SU-DHL-6 (cell line): Measurements from ENCODE around the gene SIGLEC9.

Source experiments
- H2AFZ ChIP-seq: fragments of 200-600 bp; sonication (generic); 2 replicates; pipeline ENCODE4 v1.6.1; 2014; ENCODE audit warnings: low read depth, mild to moderate bottlenecking, moderate library complexity, mixed read lengths, antibody characterized with exemption, low read length; ENCODE audit not compliant: severe bottlenecking
- H3F3A ChIP-seq: fragments of 200-600 bp; shearing (Covaris generic); 2 replicates; pipeline ENCODE4 v1.6.0; 2016; ENCODE audit warnings: antibody characterized with exemption, mild to moderate bottlenecking; ENCODE audit not compliant: insufficient read depth
- H3K27ac ChIP-seq: fragments of 200-600 bp; sonication (generic); 2 replicates; pipeline ENCODE4 v1.5.1; 2016; ENCODE audit warnings: low read depth, mild to moderate bottlenecking, low read length, moderate library complexity, mixed read lengths
- H3K27me3 ChIP-seq: fragments of 200-600 bp; sonication (generic), shearing (Covaris generic); 2 replicates; pipeline ENCODE4 v1.6.0; 2014; ENCODE audit warnings: mild to moderate bottlenecking, low read length
- H3K36me3 ChIP-seq: fragments of 200-600 bp; sonication (generic); 2 replicates; pipeline ENCODE4 v1.6.1; 2014; ENCODE audit warnings: mild to moderate bottlenecking, low read length, mixed read lengths
- H3K4me2 ChIP-seq: fragments of 300-600, 200-600 bp; shearing (Covaris generic), sonication (generic); 2 replicates; pipeline ENCODE4 v1.6.0; 2014; ENCODE audit warnings: low read length, low read depth, mild to moderate bottlenecking; ENCODE audit not compliant: poor library complexity, severe bottlenecking
- H3K4me3 ChIP-seq: fragments of 200-600 bp; sonication (generic); 2 replicates; pipeline ENCODE4 v1.5.1; 2014; ENCODE audit warnings: antibody characterized with exemption, low read length, mild to moderate bottlenecking, mixed read lengths; ENCODE audit not compliant: insufficient read depth, poor library complexity, severe bottlenecking
- H3K79me2 ChIP-seq: fragments of 200-600 bp; sonication (generic); 2 replicates; pipeline ENCODE4 v1.6.1; 2014; ENCODE audit warnings: mild to moderate bottlenecking, low read length, moderate library complexity; ENCODE audit not compliant: insufficient read depth
- H3K9ac ChIP-seq: fragments of 200-600 bp; sonication (generic); 2 replicates; pipeline ENCODE4 v1.7.0; 2014; ENCODE audit warnings: mild to moderate bottlenecking, low read length
- H3K9me2 ChIP-seq: fragments of 200-600 bp; sonication (generic); replicated peaks from 2 replicates; pipeline ENCODE4 v1.6.1; 2014; ENCODE audit warnings: low read length; ENCODE audit not compliant: insufficient read depth
- H3K9me3 ChIP-seq: fragments of 200-600 bp; sonication (generic); 2 replicates; pipeline ENCODE4 v1.6.1; 2014; ENCODE audit warnings: low read length, mixed read lengths; ENCODE audit not compliant: insufficient read depth
- H4K20me1 ChIP-seq: fragments of 200-600 bp; sonication (generic); 2 replicates; pipeline ENCODE4 v1.6.1; 2014; ENCODE audit warnings: low read depth, mild to moderate bottlenecking, antibody characterized with exemption, low read length, moderate library complexity, mixed read lengths
- CTCF ChIP-seq: fragments of 200-600 bp; sonication (generic); IDR thresholded peaks from one replicate; pipeline ENCODE4 v1.5.1; 2017; ENCODE audit warnings: antibody characterized with exemption, mild to moderate bottlenecking, low read length, moderate library complexity; ENCODE audit not compliant: insufficient read depth, poor library complexity, severe bottlenecking
- EZH2phosphoT487 ChIP-seq: fragments of 200-600 bp; sonication (generic), shearing (Covaris generic); conservative IDR thresholded peaks from 2 replicates; pipeline ENCODE4 v1.6.1; 2018; ENCODE audit warnings: mild to moderate bottlenecking, antibody characterized with exemption, low read length, moderate library complexity, mixed read lengths

The SIGLEC9 gene

DNA sequence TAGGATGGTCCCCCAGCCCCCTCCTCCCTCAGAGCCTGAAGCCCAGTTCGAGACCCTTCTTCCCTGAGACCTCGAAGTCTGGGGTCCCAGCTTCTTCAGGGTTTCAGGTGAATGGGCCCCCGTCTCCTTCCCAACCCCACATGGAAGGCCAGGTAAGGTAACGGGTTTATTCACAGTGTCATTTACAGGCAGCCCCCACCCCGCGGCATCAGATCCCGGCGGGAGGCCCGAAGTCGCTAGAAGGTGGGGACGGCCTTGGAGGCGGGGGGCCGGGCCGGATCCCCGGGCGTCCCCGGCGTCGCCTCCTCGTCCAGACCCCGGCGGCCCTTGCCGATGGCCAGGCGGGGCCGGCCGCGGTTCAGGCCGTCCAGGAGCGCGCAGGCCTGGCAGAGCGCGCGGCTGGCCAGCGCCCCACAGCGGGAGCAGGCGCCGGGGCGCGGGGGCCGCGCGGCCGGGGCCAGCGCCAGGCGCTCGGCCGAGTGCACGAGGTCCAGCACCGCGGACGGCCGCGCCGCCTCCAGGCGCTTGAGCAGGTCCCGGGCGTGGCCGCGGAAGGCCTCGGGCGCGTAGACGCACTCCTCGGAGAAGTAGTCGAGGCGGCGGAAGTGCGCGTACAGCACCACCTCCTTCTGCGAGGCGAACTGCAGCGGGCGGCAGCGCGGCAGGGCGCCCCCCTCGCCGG, 26.2 kb upstream of the SIGLEC9 start:
- no peaks in the 10 kb centered on the region for H3K9me2 ChIP-seq

GRCh38 chr19:51099047-51099382, 25.7 kb upstream of the SIGLEC9 start:
- Histone ChIP-seq H3K79me2 (no peaks in the 10 kb centered on the region), H3K9me2 (no peaks in the 10 kb centered on the region), H3K27me3 (no peaks in the 10 kb centered on the region), H3K9me3 (no peaks in the 10 kb centered on the region), H3K27ac (no peak overlapping the region), H3K4me3 (no peak overlapping the region), H3K36me3 (no peaks in the 10 kb centered on the region), H3K9ac (no peak overlapping the region), H2AFZ (no peak overlapping the region), H3K4me2 (no peak overlapping the region), H3F3A (no peaks in the 10 kb centered on the region), H4K20me1 (peaks cover 2% of the 10 kb centered on the region; the same call in 1 of the 2 replicates)
- TF ChIP-seq CTCF (no peak), EZH2phosphoT487 (no peak)

More for the DNA sequence above, 26.2 kb upstream of the SIGLEC9 start:
- H3K36me3 ChIP-seq, result no peaks in the 10 kb centered on the region
- no peak overlapping the region for H3K27ac ChIP-seq
- H2AFZ ChIP-seq, result no peak overlapping the region
- peaks cover 2% of the 10 kb centered on the region; the same call in 1 of the 2 replicates for H4K20me1 ChIP-seq
- H3K9ac ChIP-seq, result no peak overlapping the region
- H3K27me3 ChIP-seq, result no peaks in the 10 kb centered on the region
- no peak overlapping the region for H3K4me2 ChIP-seq
- no peak for TF ChIP-seq CTCF
- no peak for TF ChIP-seq EZH2phosphoT487
- H3K9me3 ChIP-seq, result no peaks in the 10 kb centered on the region
- no peak overlapping the region for H3K4me3 ChIP-seq
- H3F3A ChIP-seq, result no peaks in the 10 kb centered on the region
- H3K79me2 ChIP-seq, result no peaks in the 10 kb centered on the region

DNA sequence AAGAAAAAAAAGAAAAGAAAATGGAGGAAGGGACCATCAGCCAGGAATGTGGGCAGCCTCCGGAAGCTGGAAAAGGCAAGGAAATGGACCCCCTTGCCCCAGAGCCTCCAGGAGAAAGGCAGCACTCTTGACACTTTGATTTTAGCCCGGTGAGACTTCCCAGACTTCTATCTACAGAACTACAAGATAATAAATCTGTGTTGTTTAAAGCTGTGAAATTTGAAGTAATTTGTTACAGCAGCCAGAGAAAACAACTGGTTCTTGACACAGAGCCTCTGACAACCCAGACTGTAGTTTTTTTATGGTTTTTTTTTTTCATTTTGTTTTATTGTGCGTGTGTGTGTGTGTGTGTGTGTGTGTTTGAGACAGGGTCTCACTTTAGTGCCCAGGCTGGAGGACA, 24.1 kb upstream of the SIGLEC9 start:
- no peaks in the 10 kb centered on the region for H3K9me2 ChIP-seq

More for the DNA sequence above, 24.1 kb upstream of the SIGLEC9 start:
- Histone ChIP-seq H3F3A (no peaks in the 10 kb centered on the region), H3K4me3 (no peak overlapping the region), H3K79me2 (0 out of 2 replicates have a peak, but pooled peaks cover 4% of the 10 kb centered on the region), H3K4me2 (no peak overlapping the region), H3K9ac (no peak overlapping the region), H3K9me3 (no peaks in the 10 kb centered on the region), H3K27me3 (no peaks in the 10 kb centered on the region), H3K36me3 (no peaks in the 10 kb centered on the region), H2AFZ (no peak overlapping the region), H3K27ac (no peak overlapping the region), H4K20me1 (no peaks in the 10 kb centered on the region)
- TF ChIP-seq EZH2phosphoT487 (no peak), CTCF (no peak)
